ENCODE results near the gene CCNY. TPM values are rescaled to one million over a fixed set of nuclear protein-coding genes. Genes with fewer than 3 reads are reported as not detected.

CCNY gene
- total and polyA plus RNA-seq, 8 donors: 10.6 to 41.7 (median 26.6) TPM

DNA sequence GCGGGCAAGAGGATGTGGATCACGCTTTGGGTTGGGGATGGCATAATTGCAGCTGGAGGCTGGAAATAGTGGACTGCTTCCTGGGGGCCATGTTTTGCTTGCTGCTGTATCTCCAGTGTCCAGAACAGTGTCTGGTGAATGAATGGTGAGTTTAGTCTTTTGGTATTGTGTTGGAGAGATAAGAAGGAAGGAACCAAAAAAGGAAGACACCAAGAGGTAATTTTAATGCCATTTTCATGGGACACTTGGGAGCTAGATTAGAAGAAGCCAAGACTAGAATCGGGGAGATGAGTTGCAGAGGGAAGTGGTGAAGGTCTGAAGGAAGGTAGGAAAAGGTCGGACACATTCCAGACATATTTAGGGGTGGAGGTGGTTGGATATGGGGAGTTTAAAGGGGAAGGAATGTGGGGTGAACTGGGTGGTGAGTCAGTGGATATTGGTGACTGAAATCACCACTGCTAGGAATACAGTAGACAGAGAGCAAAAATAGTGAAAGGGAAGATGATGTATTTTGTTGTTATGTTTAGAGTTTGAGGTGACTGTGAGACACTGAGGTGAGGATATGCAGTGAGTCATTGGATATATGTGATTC lies 76.7 kb downstream of the CCNY start:
- DNase-seq (no peak), FAIRE-seq (no peak), ATAC-seq (no peak)
- Histone ChIP-seq H3K27ac (no peak overlapping the region), H3K9me3 (no peaks in the 10 kb centered on the region), H3K4me3 (no peak overlapping the region), H3K4me1 (peaks cover 17 to 27% (median 19%) of the 10 kb centered on the region in 3 donors), H3K27me3 (no peaks in the 10 kb centered on the region), H3K36me3 (no peaks in the 10 kb centered on the region)
- 85 to 97% methylated on average over 4 of the region's 4 CpGs for WGBS, 2 donors
- TF ChIP-seq, protein P1, sequence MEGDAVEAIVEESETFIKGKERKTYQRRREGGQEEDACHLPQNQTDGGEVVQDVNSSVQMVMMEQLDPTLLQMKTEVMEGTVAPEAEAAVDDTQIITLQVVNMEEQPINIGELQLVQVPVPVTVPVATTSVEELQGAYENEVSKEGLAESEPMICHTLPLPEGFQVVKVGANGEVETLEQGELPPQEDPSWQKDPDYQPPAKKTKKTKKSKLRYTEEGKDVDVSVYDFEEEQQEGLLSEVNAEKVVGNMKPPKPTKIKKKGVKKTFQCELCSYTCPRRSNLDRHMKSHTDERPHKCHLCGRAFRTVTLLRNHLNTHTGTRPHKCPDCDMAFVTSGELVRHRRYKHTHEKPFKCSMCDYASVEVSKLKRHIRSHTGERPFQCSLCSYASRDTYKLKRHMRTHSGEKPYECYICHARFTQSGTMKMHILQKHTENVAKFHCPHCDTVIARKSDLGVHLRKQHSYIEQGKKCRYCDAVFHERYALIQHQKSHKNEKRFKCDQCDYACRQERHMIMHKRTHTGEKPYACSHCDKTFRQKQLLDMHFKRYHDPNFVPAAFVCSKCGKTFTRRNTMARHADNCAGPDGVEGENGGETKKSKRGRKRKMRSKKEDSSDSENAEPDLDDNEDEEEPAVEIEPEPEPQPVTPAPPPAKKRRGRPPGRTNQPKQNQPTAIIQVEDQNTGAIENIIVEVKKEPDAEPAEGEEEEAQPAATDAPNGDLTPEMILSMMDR (IDR thresholded peaks at IDR 0.05): no peak
- intact Hi-C loops (cut with DNase I): no loop called here

DNA sequence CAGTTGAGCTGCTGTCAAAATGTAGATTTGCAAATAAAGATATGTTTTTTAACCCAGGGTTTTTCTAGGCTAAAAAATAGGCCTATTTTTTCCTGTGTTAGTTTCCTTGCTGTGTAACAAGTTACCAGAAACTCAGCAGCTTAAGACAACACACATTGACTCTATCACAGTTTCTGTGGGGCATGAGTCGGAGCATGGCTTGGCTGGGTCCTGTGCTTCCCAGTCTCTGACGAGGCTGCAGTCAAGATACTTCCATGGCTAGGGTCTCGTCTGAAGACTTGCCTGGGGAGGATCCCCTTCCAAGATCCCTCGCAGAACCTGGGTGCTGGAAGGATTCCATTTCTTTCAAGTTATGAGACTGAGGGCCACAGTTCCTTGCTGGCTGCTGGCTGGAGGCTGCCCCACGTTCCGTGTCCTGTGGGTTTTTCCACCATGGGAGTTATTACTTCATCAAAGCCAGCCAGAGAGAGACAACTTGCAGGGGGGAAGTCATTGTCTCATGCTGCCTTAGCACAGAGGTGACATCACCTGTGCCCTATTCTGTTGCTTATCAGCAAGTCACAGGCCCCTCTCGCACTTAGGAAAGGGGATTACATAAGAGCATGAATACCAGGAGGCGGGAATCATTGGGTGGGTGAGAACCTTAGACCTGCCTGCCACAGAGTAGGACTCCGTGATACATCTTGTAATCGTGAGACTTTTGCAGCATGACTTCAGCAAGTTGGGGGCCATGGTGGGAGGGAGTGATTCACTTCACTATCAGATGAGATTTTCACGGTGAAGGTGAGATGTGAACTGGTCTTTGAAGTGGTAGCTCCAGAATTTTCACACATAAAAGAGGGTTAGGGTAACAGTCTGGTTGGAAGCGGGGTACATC lies 77.9 kb downstream of the CCNY start:
- intact Hi-C loops (cut with DNase I): no loop called here
- Histone ChIP-seq H3K4me3 (no peak overlapping the region), H3K36me3 (no peaks in the 10 kb centered on the region), H3K27ac (no peak overlapping the region), H3K9me3 (no peaks in the 10 kb centered on the region), H3K27me3 (no peaks in the 10 kb centered on the region), H3K4me1 (peaks cover 12 to 25% (median 13%) of the 10 kb centered on the region in 3 donors)
- DNase-seq (no peak), FAIRE-seq (no peak), ATAC-seq (no peak)
- TF ChIP-seq, protein P1 (IDR thresholded peaks at IDR 0.05): no peak
- 83 to 85% methylated on average over 12 of the region's 12 CpGs for WGBS, 2 donors

DNA sequence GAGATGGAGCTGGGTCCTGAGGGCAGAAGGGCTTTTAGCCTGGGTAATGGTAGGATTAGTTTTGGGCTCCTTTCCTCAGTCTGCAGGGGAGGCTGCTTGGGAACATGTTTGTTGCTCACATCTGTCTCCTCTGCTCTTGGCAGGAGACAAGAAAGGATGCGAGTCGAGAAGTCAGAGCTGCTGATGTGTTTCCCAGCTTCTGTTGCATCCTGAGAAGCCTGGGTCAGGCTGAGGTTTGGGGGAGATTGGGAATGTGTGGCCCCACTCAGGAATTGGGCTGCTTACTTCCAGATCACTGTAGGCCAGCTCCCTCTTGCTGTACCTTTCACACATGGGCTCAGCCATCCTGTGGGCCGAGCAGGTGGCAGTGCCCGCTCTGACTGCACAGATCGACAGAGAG lies 79.2 kb downstream of the CCNY start:
- peaks cover 0 to 12% (median under 1%) of the 10 kb centered on the region in 3 donors for H3K4me1 ChIP-seq
- no peak overlapping the region for H3K4me3 ChIP-seq
- 73 to 81% methylated on average over 5 of the region's 5 CpGs for WGBS, 2 donors
- no peak overlapping the region for H3K27ac ChIP-seq
- DNase-seq: no peak
- FAIRE-seq: no peak
- H3K9me3 ChIP-seq: no peaks in the 10 kb centered on the region
- H3K36me3 ChIP-seq: no peaks in the 10 kb centered on the region
- no peaks in the 10 kb centered on the region for H3K27me3 ChIP-seq
- intact Hi-C loops (cut with DNase I): no loop called here
- TF ChIP-seq, protein P1 (IDR thresholded peaks at IDR 0.05): no peak
- ATAC-seq: no peak

DNA sequence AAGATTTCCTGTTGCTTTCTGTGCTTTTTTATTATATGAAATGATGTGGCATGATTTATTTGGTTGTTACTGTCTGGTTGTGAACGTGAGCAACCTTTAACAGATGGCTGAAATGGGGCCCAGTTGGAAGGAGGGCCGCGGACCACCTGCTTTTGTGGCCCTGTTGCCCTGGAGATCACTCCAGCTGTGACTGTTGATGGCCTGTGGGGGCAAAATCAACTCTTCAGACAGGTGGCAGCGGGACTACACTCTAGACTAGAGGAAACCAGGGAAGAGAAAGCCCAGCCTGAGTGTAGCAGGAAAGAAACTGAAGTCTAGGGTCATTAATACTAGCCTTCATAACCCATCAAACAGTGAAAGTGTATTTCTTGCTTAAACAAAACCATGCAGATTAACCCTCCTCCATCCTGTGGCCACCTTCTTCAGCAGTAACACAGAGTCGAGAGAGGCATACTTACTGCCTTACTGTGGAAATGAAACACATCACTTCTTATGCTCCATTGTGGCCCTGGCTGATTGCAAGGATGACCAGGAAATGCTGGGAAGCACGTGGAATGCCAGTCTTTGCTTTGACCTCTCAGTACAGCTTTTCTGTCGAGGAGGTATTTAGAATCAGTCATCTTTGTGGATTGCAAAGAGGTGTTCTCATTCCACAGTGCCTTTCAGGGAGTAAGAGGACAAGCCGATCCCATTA lies 80.5 kb downstream of the CCNY start:
- peak in 3 of 4 donors; percentile 29 to 56 (median 44) for ATAC-seq

More for the DNA sequence above, 80.5 kb downstream of the CCNY start:
- H3K9me3 ChIP-seq: no peaks in the 10 kb centered on the region
- no peak for DNase-seq
- no peak for FAIRE-seq
- peak overlapping the region in 1 of 4 donors; percentile 15 for H3K27ac ChIP-seq
- intact Hi-C loops (cut with DNase I): no loop called here
- H3K4me1 ChIP-seq: peaks cover 2 to 7% (median 5%) of the 10 kb centered on the region in 3 donors
- no peak overlapping the region for H3K4me3 ChIP-seq
- 70 to 75% methylated on average over 8 of the region's 8 CpGs for WGBS, 2 donors
- TF ChIP-seq, protein P1 (IDR thresholded peaks at IDR 0.05): no peak
- no peaks in the 10 kb centered on the region for H3K27me3 ChIP-seq
- H3K36me3 ChIP-seq: no peaks in the 10 kb centered on the region
